Retinal pigment epithelial cell (primary cell): Measurements from ENCODE around the gene NKPD1.

Experiments used
- DNase-seq: peaks from one replicate; pipeline ENCODE4 v3.0.0-alpha.2; 2010; ENCODE audit warnings: low read depth
- H3K4me3 ChIP-seq: 2 replicates; pipeline ENCODE4 v1.5.1; 2011; ENCODE audit warnings: mild to moderate bottlenecking, low read length, control low read depth, moderate library complexity
- TF ChIP-seq, protein P1 (sequence below): conservative IDR thresholded peaks from 2 replicates; pipeline ENCODE4 v1.5.1; 2011; ENCODE audit warnings: low read depth, low read length, control low read depth, inconsistent platforms

Gene NKPD1

DNA sequence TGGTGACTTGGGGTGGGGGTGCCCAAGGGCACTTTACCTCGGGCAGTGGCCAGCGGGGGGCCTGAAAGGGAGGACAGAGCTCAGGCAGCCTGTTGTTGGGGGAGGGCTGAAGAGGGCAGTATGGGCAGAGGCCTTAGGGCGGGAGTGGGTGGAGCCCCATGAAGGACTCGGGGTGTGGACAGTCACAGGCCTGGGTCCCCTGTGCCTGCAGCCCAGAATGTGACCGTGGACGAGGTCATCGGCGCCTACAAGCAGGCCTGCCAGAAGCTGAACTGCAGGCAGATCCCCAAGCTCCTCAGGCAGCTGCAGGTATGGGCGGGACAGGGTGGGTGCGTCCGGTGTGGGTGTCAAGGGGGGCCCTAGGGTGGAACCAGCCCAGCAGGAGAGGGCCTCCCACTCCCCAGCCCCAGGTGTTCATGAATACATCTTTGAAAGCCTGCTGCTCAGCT is 22.5 kb downstream of the NKPD1 start:
- DNase-seq: no peak
- no peak overlapping the region for H3K4me3 ChIP-seq
- TF ChIP-seq, protein P1, sequence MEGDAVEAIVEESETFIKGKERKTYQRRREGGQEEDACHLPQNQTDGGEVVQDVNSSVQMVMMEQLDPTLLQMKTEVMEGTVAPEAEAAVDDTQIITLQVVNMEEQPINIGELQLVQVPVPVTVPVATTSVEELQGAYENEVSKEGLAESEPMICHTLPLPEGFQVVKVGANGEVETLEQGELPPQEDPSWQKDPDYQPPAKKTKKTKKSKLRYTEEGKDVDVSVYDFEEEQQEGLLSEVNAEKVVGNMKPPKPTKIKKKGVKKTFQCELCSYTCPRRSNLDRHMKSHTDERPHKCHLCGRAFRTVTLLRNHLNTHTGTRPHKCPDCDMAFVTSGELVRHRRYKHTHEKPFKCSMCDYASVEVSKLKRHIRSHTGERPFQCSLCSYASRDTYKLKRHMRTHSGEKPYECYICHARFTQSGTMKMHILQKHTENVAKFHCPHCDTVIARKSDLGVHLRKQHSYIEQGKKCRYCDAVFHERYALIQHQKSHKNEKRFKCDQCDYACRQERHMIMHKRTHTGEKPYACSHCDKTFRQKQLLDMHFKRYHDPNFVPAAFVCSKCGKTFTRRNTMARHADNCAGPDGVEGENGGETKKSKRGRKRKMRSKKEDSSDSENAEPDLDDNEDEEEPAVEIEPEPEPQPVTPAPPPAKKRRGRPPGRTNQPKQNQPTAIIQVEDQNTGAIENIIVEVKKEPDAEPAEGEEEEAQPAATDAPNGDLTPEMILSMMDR: no peak

DNA sequence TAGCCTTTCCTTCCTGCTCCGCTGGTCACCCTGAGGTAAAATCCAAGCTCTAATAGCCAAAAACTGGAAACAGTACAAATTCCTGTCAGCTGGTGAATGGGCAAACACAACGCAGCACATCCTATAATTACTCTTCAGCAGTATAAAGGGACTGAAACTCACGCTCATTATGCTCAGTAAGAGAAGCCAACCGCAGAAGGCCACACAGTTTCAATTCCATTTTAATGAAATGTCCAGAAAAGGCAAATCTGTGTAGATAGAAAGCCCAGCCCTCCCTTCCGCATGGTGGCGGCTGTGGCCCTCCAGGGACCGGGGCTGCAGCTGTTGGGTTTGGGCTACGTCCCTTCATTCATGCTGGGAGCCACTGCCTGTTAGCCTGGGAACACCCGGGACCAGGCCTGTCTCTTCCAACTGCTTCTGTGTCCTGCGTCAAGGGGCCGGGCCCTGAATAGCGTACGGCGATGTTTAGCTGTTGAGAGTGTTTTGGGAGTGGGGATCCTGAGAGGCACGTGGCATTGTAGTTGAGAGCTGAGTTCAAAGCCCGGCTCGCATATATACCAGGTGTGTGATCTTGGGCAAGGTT is 23.5 kb downstream of the NKPD1 start:
- DNase-seq: no peak
- TF ChIP-seq, protein P1: no peak

DNA sequence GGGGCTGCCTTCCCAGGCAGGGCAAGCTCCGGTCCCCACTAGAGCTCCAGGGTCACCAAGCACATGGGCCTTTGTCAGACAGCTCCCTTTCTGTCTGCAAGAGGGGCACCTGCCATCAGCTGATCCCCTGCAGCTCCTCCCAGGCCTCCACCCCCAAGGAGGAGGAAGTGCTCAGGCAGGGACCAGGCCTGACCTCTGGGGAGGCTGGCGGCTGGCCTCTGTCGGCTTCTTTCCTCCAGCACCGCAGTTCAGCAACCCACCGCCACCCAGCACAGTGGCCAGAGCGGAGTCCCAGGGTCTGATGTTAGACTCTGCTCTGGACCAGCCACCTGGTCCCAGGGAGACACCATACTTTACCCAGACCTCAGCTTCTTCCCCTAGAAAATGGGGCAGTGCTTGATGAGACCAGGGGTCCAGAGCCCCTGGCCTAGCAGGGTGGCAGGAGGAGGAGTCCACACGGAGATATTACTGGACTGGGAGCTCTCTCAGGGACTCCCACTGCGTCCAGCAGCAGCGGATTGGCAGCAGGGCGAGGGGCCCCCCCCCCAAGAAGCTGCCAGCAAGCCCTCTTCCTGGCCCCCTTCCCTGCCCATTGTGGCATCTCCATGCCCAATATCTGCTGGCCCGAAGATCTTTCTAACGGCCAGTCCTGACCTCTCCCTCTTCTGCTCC is 24.1 kb downstream of the NKPD1 start:
- no peak for DNase-seq
- H3K4me3 ChIP-seq: no peak overlapping the region

More for the DNA sequence above, 23.5 kb downstream of the NKPD1 start:
- no peak overlapping the region for H3K4me3 ChIP-seq

DNA sequence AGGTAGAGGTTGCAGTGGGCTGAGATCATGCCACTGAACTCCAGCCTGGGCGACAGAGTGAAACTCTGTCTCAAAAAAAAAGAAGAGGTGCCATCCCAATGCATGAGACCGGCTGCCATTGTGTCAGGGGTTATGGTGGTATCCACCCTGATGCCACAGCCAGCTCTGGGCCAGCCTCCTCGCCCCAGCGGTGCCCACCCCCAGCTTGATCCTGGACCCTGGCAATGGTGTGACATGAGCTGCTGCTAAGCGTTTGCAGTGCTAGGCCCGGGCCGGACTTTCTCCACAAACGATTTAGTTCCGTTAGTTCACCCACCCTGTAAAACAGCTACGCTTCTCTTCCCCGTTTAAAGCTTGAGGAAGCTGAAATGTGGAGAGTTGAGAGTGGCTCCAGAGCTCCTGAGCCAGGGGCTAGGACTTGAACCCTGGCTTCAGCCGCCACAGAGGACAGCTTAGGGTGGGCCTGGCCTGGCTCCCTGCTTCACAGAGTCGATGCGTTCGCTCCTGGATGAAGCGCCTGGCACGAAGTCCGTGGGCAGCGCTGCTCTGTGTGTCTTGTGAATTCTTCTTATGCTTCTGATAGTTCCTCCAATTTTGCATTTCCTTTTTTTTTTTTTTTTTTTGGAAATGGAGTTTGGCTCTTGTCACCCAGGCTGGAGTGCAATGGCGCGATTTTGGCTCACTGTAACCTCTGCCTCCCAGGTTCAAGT is 25.5 kb downstream of the NKPD1 start:
- TF ChIP-seq, protein P1: no peak
- no peak for DNase-seq
- no peak overlapping the region for H3K4me3 ChIP-seq

More for the DNA sequence above, 24.1 kb downstream of the NKPD1 start:
- TF ChIP-seq, protein P1: no peak

DNA sequence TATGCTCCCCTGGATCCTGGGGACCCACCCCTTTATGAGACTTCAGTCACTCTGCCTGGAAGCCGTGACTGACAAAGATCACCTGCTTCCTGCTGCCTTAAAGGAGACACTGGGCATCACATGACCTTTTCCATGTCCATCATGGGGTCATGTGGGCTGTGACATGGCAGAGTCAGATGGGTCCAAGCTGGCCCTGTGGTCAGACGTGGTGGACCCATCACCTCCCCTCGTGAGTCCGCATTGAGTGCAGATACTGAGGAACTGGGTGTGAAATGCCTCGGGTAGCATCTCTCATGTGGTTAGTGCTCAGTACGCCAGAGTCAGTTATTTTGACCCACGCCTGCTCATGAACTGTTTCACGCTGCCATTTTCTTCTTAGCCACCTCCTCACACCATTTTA is 27.1 kb downstream of the NKPD1 start:
- TF ChIP-seq, protein P1: no peak
- no peak overlapping the region for H3K4me3 ChIP-seq
- no peak for DNase-seq

DNA sequence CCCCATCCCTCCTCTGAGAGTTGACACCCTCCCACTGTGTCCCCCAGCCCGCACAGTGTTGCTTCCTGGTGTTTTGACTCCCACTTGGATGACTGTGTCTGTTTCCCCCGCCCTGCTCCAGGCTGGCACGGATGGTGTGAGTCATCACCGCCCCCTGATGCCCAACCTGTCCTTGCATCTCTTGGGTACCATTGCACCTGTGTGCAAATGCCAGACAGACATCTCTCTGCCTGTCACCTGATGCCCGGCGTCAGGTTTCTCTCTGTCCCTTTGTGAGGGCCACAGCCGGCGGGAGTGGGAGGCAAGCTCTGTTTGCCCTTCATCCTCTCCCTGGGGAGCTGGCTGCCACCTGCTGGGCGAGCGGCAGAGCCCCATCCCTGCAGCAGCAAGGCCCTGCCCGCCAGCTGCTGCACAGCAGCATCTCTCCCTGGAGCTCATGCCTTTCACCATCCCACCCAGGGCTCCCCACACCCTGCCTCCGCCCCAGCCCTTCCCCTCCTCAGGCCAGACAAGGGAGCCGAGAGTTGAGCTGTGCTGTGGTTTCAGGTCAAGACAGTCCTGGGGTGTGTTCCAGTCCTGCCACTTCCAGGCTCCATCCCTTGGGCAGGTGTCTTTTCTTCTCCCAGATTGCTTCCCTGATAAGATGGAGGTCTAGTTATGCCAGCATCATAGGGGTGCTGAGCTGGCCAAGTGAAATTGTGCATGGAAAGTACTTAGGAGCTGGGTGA is 29.7 kb downstream of the NKPD1 start:
- no peak for DNase-seq
- H3K4me3 ChIP-seq: no peak overlapping the region
- TF ChIP-seq, protein P1: peak; percentile 65
